HepG2 (cell line): Measurements from ENCODE around the gene RUVBL1. TPM values are rescaled to one million over a fixed set of nuclear protein-coding genes. Genes with fewer than 3 reads are reported as not detected.

Source experiments
- ATAC-seq: fragments of 200-7000 bp; cut with Tn5 transposase; 3 replicates; pipeline ENCODE4 v1.9.1; 2020; ENCODE audit warnings: mild to moderate bottlenecking, moderate library complexity
- BruUV-seq: library from RNA; stranded (reverse); fragments of 400-500 nt; replicated peaks from 2 replicates; lab custom pipeline; 2021; lab: Mats Ljungman, UMichigan
- CTCF ChIA-PET: fragments of 300-600 bp; formaldehyde crosslinking; extraction: SDS; loops from one replicate; lab custom pipeline; 2021; ENCODE audit warnings: low total read pairs, inconsistent platforms, low intra/inter-chr PET ratio; lab: Yijun Ruan, JAX
- POLR2A ChIA-PET: fragments of 350-600 bp; sonication (Branson Sonifier 250); formaldehyde crosslinking; loops from one replicate; lab custom pipeline; 2020; ENCODE audit warnings: antibody characterized with exemption, inconsistent platforms; lab: Yijun Ruan, JAX
- DNase-seq: peaks from one replicate; pipeline ENCODE4 v3.0.0-alpha.2; 2015; ENCODE audit warnings: low spot score
- FAIRE-seq: peaks from 3 replicates; lab custom pipeline; 2011; peaks lifted over from hg19 to GRCh38; lab: Jason Lieb, UNC
- H2AFZ ChIP-seq: one replicate; pipeline ENCODE4 v1.6.1; 2011; ENCODE audit warnings: low read length, inconsistent platforms
- H3K27ac ChIP-seq: fragments of 300-600 bp; 3 replicates; pipeline ENCODE4 v1.8.0; 2011; ENCODE audit warnings: mixed run types, mild to moderate bottlenecking, mixed read lengths, low read length, inconsistent platforms; ENCODE audit not compliant: insufficient read depth; ENCODE audit errors: extremely low read length
- H3K27me3 ChIP-seq, 2 experiments: fragments of 200-600 bp in 1 of 2; 2 replicates in 1 of 2; 3 replicates in 1 of 2; pipeline versions ENCODE4 v1.6.0 to v1.8.0; 2011; ENCODE audit warnings: low read length in 2 of 2, mild to moderate bottlenecking in 2 of 2, moderate library complexity in 2 of 2, inconsistent platforms in 1 of 2; ENCODE audit not compliant: insufficient read depth in 2 of 2, control insufficient read depth in 1 of 2
- H3K36me3 ChIP-seq, 2 experiments: fragments of 200-600 bp in 1 of 2; replicated peaks in 1 of 2; 2 replicates in 1 of 2; 3 replicates in 1 of 2; pipeline versions ENCODE4 v1.5.1 to v1.8.0; 2011; ENCODE audit warnings: low read length in 2 of 2, inconsistent platforms in 1 of 2; ENCODE audit not compliant: insufficient read depth in 2 of 2, control insufficient read depth in 1 of 2
- H3K4me1 ChIP-seq: 2 replicates; pipeline ENCODE4 v1.5.1; 2012; ENCODE audit warnings: low read length, inconsistent platforms; ENCODE audit not compliant: insufficient read depth
- H3K4me2 ChIP-seq: 2 replicates; pipeline ENCODE4 v1.6.0; 2011; ENCODE audit warnings: low read depth, low read length, inconsistent platforms
- H3K4me3 ChIP-seq, 3 experiments: fragments of 200-600 bp in 1 of 3; sonication (generic), shearing (Covaris generic) in 1 of 3; replicated peaks in 1 of 3; 2 replicates each; pipeline ENCODE4 v1.5.1; 2011 to 2016; ENCODE audit warnings: low read length in 3 of 3, inconsistent platforms in 2 of 3, low read depth in 2 of 3, mild to moderate bottlenecking in 2 of 3, control low read depth in 1 of 3, mixed read lengths in 1 of 3; ENCODE audit not compliant: insufficient read depth in 1 of 3
- H3K79me2 ChIP-seq: one replicate; pipeline ENCODE4 v1.6.1; 2011; ENCODE audit warnings: low read length, inconsistent platforms; ENCODE audit not compliant: insufficient read depth
- H3K9ac ChIP-seq: 2 replicates; pipeline ENCODE4 v1.6.0; 2011; ENCODE audit warnings: mild to moderate bottlenecking, low read depth, low read length, inconsistent platforms; ENCODE audit not compliant: insufficient read depth
- H3K9me3 ChIP-seq: 2 replicates; pipeline ENCODE4 v1.5.1; 2012; ENCODE audit warnings: mild to moderate bottlenecking, low read length
- H4K20me1 ChIP-seq: 2 replicates; pipeline ENCODE4 v1.6.0; 2011; ENCODE audit warnings: inconsistent platforms, mild to moderate bottlenecking, low read length, moderate library complexity; ENCODE audit not compliant: insufficient read depth
- BRF2 ChIP-seq: sonication (generic); formaldehyde crosslinking; IDR thresholded peaks from 2 replicates; pipeline ENCODE4 v1.8.1; 2022; ENCODE audit warnings: mild to moderate bottlenecking, missing genetic modification reagents
- CAMTA2 ChIP-seq: sonication (generic); formaldehyde crosslinking; IDR thresholded peaks from 2 replicates; pipeline ENCODE4 v1.4.0; 2020; ENCODE audit warnings: mild to moderate bottlenecking, missing genetic modification reagents, borderline replicate concordance
- CSRNP1 ChIP-seq: sonication (generic); formaldehyde crosslinking; IDR thresholded peaks from 2 replicates; pipeline ENCODE4 v1.8.1; 2023; ENCODE audit warnings: mild to moderate bottlenecking, missing genetic modification reagents
- POGZ ChIP-seq: sonication (generic); formaldehyde crosslinking; IDR thresholded peaks from 2 replicates; pipeline ENCODE4 v1.4.0; 2020; ENCODE audit warnings: mild to moderate bottlenecking, missing genetic modification reagents
- RNF219 ChIP-seq: sonication (generic); formaldehyde crosslinking; IDR thresholded peaks from 2 replicates; pipeline ENCODE4 v1.5.0; 2020; ENCODE audit warnings: mild to moderate bottlenecking, missing genetic modification reagents
- SPEN ChIP-seq: sonication (generic); formaldehyde crosslinking; IDR thresholded peaks from 2 replicates; pipeline ENCODE4 v1.5.1; 2020; ENCODE audit warnings: low read depth, mild to moderate bottlenecking, missing genetic modification reagents
- STAT6 ChIP-seq: sonication (generic); formaldehyde crosslinking; IDR thresholded peaks from 2 replicates; pipeline ENCODE4 v1.4.0; 2020; ENCODE audit warnings: missing genetic modification reagents, mild to moderate bottlenecking, borderline replicate concordance
- UBTF ChIP-seq: sonication (generic); formaldehyde crosslinking; IDR thresholded peaks from 2 replicates; pipeline ENCODE4 v1.4.0; 2020; ENCODE audit warnings: mild to moderate bottlenecking, missing genetic modification reagents
- ZFX ChIP-seq: sonication (generic); formaldehyde crosslinking; IDR thresholded peaks from 2 replicates; pipeline ENCODE4 v1.4.0; 2020; ENCODE audit warnings: mild to moderate bottlenecking, low read depth, missing genetic modification reagents, moderate library complexity
- ZFYVE20 ChIP-seq: sonication (generic); formaldehyde crosslinking; IDR thresholded peaks from 2 replicates; pipeline ENCODE4 v1.8.0; 2023; ENCODE audit warnings: low read depth, mild to moderate bottlenecking, moderate library complexity, missing genetic modification reagents, borderline replicate concordance
- ZNF160 ChIP-seq: sonication (generic); formaldehyde crosslinking; IDR thresholded peaks from 2 replicates; pipeline ENCODE4 v1.8.0; 2022; ENCODE audit warnings: mild to moderate bottlenecking, inconsistent platforms, missing genetic modification reagents
- ZNF263 ChIP-seq: sonication (generic); formaldehyde crosslinking; IDR thresholded peaks from 2 replicates; pipeline ENCODE4 v1.4.0; 2020; ENCODE audit warnings: missing genetic modification reagents
- ZNF737 ChIP-seq: sonication (generic); formaldehyde crosslinking; IDR thresholded peaks from 2 replicates; pipeline ENCODE4 v1.5.0; 2020; ENCODE audit warnings: missing genetic modification reagents, mild to moderate bottlenecking, borderline replicate concordance
- WGBS: methylation state at CpG from one replicate; pipeline ENCODE4 v1.1.6; 2017; ENCODE audit warnings: low lambda C conversion rate; 5-methylcytosine and 5-hydroxymethylcytosine counted together
- in situ Hi-C: cut with HindIII; loops from 2 replicates; pipeline ENCODE4 v1.10.0; 2017; ENCODE audit warnings: low pct_unique_long_range_greater_than_20kb; ENCODE audit not compliant: extremely low pct_ligation_motif_present
- intact Hi-C: fragments of 100-400 bp; cut with micrococcal nuclease; formaldehyde crosslinking; loops from one replicate; pipeline ENCODE4 v1.10.0; 2022; ENCODE audit not compliant: unreplicated experiment
- polyA plus RNA-seq, 8 experiments: library from polyadenylated mRNA; depleted of rRNA in 3 of 8; stranded (reverse) in 7 of 8; unstranded in 1 of 8; fragments of >200 nt; fragmentation: Illumina TruSeq in 4 of 8; extraction: Trizol in 4 of 8; gene quantifications; 2 replicates each; pipeline versions ENCODE4 v1.2.1 to v1.2.3, GENCODE V29; 2011 to 2016; ENCODE audit warnings: low read depth in 4 of 8, missing spikeins in 1 of 8, mixed read lengths in 1 of 8; ENCODE audit not compliant: insufficient read depth in 1 of 8
- total RNA-seq, 5 experiments: library from RNA; depleted of rRNA; stranded (reverse); fragments of >200 nt; fragmentation: Illumina TruSeq; extraction: Trizol; gene quantifications; 2 replicates each; pipeline ENCODE4 v1.2.3, GENCODE V29; 2016; ENCODE audit warnings: low read depth in 1 of 5

The RUVBL1 gene
- total and polyA plus RNA-seq, 2 of the 13 experiments (the other 11 are each of a cell fraction or from before 2014, with no cell fraction given) = 32.7 to 86.3 TPM

GRCh38 chr3:128100638-128101037 lies 23.0 kb downstream of the RUVBL1 start (continued):
- TF ChIP-seq UBTF (no peak), CAMTA2 (no peak), POGZ (CRISPR knock-in tag) (no peak)

DNA sequence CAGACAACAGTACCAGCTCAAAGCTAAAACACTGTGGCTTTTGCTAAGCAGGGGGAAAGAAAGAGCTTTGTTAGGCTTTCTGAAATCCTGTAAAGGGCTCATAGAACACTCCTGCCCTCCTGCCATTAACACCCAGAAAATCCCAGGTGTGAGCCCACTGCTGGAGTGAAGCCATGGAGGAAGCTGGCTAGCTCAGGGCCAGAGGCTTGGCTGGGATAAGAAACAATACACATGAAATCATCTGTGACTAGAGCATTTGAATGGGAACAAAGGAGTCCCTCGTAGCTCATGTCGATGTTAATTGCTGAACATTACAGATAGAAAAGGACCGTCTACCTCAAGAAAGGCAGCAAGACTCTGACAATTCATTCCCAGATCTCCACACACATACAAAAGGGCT lies 23.5 kb downstream of the RUVBL1 start:
- ChIA-PET POLR2A (interaction anchor here (3.9 kb wide), 1 partner anchor 23 kb away, joined by 27 read pairs; the partner anchor contains the start of gene RUVBL1), CTCF (no interaction called here)
- in situ Hi-C loops = no loop called here
- Histone ChIP-seq H2AFZ (no peak overlapping the region), H3K9ac (no peak overlapping the region), H4K20me1 (no peaks in the 10 kb centered on the region), H3K79me2 (no peaks in the 10 kb centered on the region), H3K36me3 (peaks cover 34 to 85% of the 10 kb centered on the region in 2 experiments), H3K9me3 (no peaks in the 10 kb centered on the region), H3K27ac (no peak overlapping the region), H3K4me1 (peaks cover 43% of the 10 kb centered on the region), H3K27me3 (no peaks in the 10 kb centered on the region), H3K4me3 (no peak overlapping the region), H3K4me2 (no peak overlapping the region)
- intact Hi-C loops = no loop called here
- ATAC-seq (no peak), DNase-seq (no peak), FAIRE-seq (no peak)
- BruUV-seq = no TSS peak
- WGBS = 100% methylated on average over 3 of the region's 3 CpGs
- TF ChIP-seq ZFYVE20 (no peak), RNF219 (CRISPR knock-in tag) (no peak), ZFX (CRISPR knock-in tag) (no peak), ZNF263 (CRISPR knock-in tag) (no peak), SPEN (CRISPR knock-in tag) (no peak), ZNF160 (no peak), ZNF737 (CRISPR knock-in tag) (no peak), BRF2 (CRISPR knock-in tag) (no peak), CSRNP1 (no peak), STAT6 (CRISPR knock-in tag) (no peak)
